BJ (cell line): ENCODE data around the gene LAMA4. TPM values are rescaled to one million over a fixed set of nuclear protein-coding genes. Genes with fewer than 3 reads are reported as not detected.

ENCODE experiments used
- CTCF ChIA-PET: fragments of 350-600 bp; formaldehyde crosslinking; extraction: SDS; loops from one replicate; lab custom pipeline; 2021; ENCODE audit warnings: antibody characterized with exemption, inconsistent platforms; lab: Yijun Ruan, JAX
- POLR2A ChIA-PET: fragments of 300-600 bp; sonication (Branson Sonifier 250); formaldehyde crosslinking; extraction: SDS; loops from one replicate; lab custom pipeline; 2021; ENCODE audit warnings: antibody characterized with exemption; lab: Charles Lee
- DNase-seq: peaks from one replicate; pipeline ENCODE4 v3.0.0-alpha.2; 2011; ENCODE audit warnings: low read depth
- H3K27me3 ChIP-seq: 2 replicates; pipeline ENCODE4 v1.6.0; 2011; ENCODE audit warnings: low read length; ENCODE audit not compliant: control insufficient read depth, insufficient read depth
- H3K36me3 ChIP-seq: 2 replicates; pipeline ENCODE4 v1.5.1; 2011; ENCODE audit warnings: low read length; ENCODE audit not compliant: control insufficient read depth, insufficient read depth
- H3K4me3 ChIP-seq: 2 replicates; pipeline ENCODE4 v1.5.1; 2011; ENCODE audit warnings: low read depth, mild to moderate bottlenecking, control low read depth, low read length
- CTCF ChIP-seq: IDR thresholded peaks from 2 replicates; pipeline ENCODE4 v1.5.1; 2011; ENCODE audit warnings: low read depth, mild to moderate bottlenecking, control low read depth, inconsistent platforms, low read length, moderate library complexity; ENCODE audit not compliant: insufficient read depth
- polyA plus RNA-seq: library from polyadenylated mRNA; depleted of rRNA; stranded (reverse); fragments of >200 nt; gene quantifications from 2 replicates; pipeline ENCODE4 v1.2.3, GENCODE V29; 2011

The LAMA4 gene
- polyA plus RNA-seq, 1 experiment = 301 TPM

GRCh38 chr6:112228480-112229332, 25.7 kb downstream of the LAMA4 start:
- ChIA-PET CTCF (no interaction called here), POLR2A (no interaction called here)
- no peak for TF ChIP-seq CTCF
- H3K36me3 ChIP-seq = 0 out of 2 replicates have a peak, but pooled peaks cover 3% of the 10 kb centered on the region
- no peak overlapping the region for H3K4me3 ChIP-seq
- H3K27me3 ChIP-seq = no peaks in the 10 kb centered on the region
- DNase-seq = no peak

DNA sequence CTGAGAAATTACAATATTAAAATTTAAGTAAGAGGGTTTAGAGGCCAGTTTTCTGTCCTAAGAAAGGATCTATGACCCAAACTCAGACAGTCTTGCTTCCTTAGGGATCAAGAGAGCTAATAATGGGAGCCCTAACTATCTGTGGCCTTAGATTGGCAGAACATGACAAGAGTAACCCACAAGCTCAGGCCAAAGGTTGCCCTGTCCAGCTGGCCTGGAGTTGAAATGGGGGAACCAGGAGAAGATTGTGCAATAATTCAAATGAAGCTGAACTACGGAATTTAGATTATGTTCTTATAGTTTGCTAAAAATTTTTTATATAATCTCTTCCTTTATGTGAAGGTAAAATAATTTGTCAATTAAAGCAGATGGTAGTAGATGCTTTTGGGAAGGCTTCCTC, 26.4 kb downstream of the LAMA4 start:
- no peak for TF ChIP-seq CTCF
- ChIA-PET CTCF (no interaction called here), POLR2A (no interaction called here)
- DNase-seq = no peak
- Histone ChIP-seq H3K27me3 (no peaks in the 10 kb centered on the region), H3K4me3 (no peak overlapping the region), H3K36me3 (0 out of 2 replicates have a peak, but pooled peaks cover 3% of the 10 kb centered on the region)

GRCh38 chr6:112227411-112227810, 27.0 kb downstream of the LAMA4 start:
- CTCF ChIA-PET = no interaction called here
- Histone ChIP-seq H3K36me3 (0 out of 2 replicates have a peak, but pooled peaks cover 3% of the 10 kb centered on the region), H3K27me3 (no peaks in the 10 kb centered on the region), H3K4me3 (no peak overlapping the region)
- POLR2A ChIA-PET = no interaction called here
- DNase-seq = no peak
- no peak for TF ChIP-seq CTCF

DNA sequence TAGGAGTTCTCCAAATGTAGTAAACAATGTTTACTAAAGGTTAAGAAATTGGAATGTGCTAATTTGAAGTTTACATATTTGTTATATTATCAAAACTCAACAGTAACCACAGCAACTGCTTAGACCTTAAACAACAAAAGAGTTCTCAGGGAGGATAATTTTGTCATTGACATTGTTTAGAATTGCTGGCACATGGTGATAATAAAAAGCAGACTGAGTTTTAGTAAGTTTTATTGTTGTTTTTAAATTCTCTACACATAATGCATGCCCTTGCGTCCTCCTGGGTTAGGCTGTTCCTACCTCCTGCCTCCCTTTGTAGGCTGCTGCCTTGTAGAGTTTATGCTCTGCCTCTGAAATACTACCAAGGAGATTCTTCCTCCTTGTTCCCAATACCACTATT, 28.7 kb downstream of the LAMA4 start:
- CTCF ChIA-PET = no interaction called here
- no peaks in the 10 kb centered on the region for H3K27me3 ChIP-seq
- POLR2A ChIA-PET = no interaction called here
- no peak overlapping the region for H3K4me3 ChIP-seq
- H3K36me3 ChIP-seq = 0 out of 2 replicates have a peak, but pooled peaks cover 2% of the 10 kb centered on the region
- TF ChIP-seq CTCF = no peak
- DNase-seq = peak; percentile 44

DNA sequence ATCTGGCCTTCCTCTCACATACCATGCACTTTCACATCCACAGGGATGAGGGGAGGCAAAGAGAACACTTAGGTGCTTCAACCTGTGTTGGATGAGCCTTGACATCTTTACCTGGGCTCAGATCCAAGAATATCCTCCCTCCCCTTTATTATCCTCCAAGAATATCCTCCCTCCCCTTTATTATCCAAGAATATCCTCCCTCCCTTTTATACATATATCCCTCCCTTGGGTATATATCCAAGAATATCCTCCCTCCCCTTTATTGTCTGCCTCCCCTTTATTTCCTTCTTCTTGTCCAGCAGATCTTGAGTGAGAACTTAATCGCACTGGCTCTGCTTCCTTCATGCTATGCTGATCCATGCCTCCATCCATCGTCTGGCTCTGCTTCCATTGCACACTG, 30.3 kb downstream of the LAMA4 start:
- no peak for DNase-seq
- TF ChIP-seq CTCF = no peak
- H3K4me3 ChIP-seq = no peak overlapping the region
- 0 out of 2 replicates have a peak, but pooled peaks cover 2% of the 10 kb centered on the region for H3K36me3 ChIP-seq
- POLR2A ChIA-PET = no interaction called here
- H3K27me3 ChIP-seq = no peaks in the 10 kb centered on the region
- CTCF ChIA-PET = no interaction called here
